MCF 10A (cell line): ENCODE measurements around the gene CCDC97. TPM values are rescaled to one million over a fixed set of nuclear protein-coding genes. Genes with fewer than 3 reads are reported as not detected.
A peak's percentile ranks its signal among the peaks of the same experiment; 100 is the strongest.

Source experiments
- BruUV-seq: library from RNA; stranded (reverse); fragments of 400-500 nt; replicated peaks from 2 replicates; lab custom pipeline; 2021; lab: Mats Ljungman, UMichigan
- CTCF ChIA-PET: fragments of 300-600 bp; sonication (Branson Sonifier 250); formaldehyde crosslinking; extraction: SDS; loops from one replicate; lab custom pipeline; 2021; ENCODE audit warnings: antibody characterized with exemption, inconsistent platforms; lab: Yijun Ruan, JAX
- POLR2A ChIA-PET: fragments of 300-600, 350-650 bp; sonication (Branson Sonifier 250); formaldehyde crosslinking; extraction: SDS; loops from one replicate; lab custom pipeline; 2020; ENCODE audit warnings: antibody characterized with exemption, inconsistent platforms; lab: Yijun Ruan, JAX
- DNase-seq: peaks from one replicate; pipeline ENCODE4 v3.0.0-alpha.2; 2018; ENCODE audit not compliant: unreplicated experiment
- H3K27ac Mint-ChIP-seq: one replicate; pipeline ENCODE4 v1.8.0; 2022; ENCODE audit warnings: mild to moderate bottlenecking, low read depth, mixed read lengths; ENCODE audit not compliant: unreplicated experiment
- H3K27me3 Mint-ChIP-seq: one replicate; pipeline ENCODE4 v1.8.0; 2022; ENCODE audit warnings: mixed read lengths; ENCODE audit not compliant: insufficient read depth, unreplicated experiment
- H3K36me3 Mint-ChIP-seq: one replicate; pipeline ENCODE4 v1.8.0; 2022; ENCODE audit warnings: mild to moderate bottlenecking, moderate library complexity, mixed read lengths; ENCODE audit not compliant: insufficient read depth, unreplicated experiment
- H3K4me1 Mint-ChIP-seq: one replicate; pipeline ENCODE4 v1.8.0; 2022; ENCODE audit warnings: mixed read lengths; ENCODE audit not compliant: insufficient read depth, unreplicated experiment
- H3K4me3 Mint-ChIP-seq: one replicate; pipeline ENCODE4 v1.8.0; 2022; ENCODE audit warnings: mild to moderate bottlenecking, moderate library complexity, mixed read lengths; ENCODE audit not compliant: unreplicated experiment
- H3K9me3 Mint-ChIP-seq: one replicate; pipeline ENCODE4 v1.8.0; 2022; ENCODE audit warnings: mixed read lengths; ENCODE audit not compliant: unreplicated experiment
- CTCF ChIP-seq: fragments of 200-600 bp; IDR thresholded peaks from one replicate; pipeline ENCODE4 v1.8.0; 2022; ENCODE audit warnings: antibody characterized with exemption, mild to moderate bottlenecking; ENCODE audit not compliant: unreplicated experiment
- intact Hi-C: fragments of 100-400 bp; cut with micrococcal nuclease; formaldehyde crosslinking; loops from 2 replicates; pipeline ENCODE4 v1.14.1; 2022
- total RNA-seq: library from RNA; stranded (reverse); gene quantifications from 2 replicates; pipeline ENCODE4 v1.2.3, GENCODE V29; 2022

CCDC97 gene
- total RNA-seq, 1 experiment from 2014 or later: 25.0 TPM

GRCh38 chr19:41311613-41312012, 1.6 kb downstream of the CCDC97 start:
- no peaks in the 10 kb centered on the region for H3K27me3 Mint-ChIP-seq
- H3K9me3 Mint-ChIP-seq: no peaks in the 10 kb centered on the region
- BruUV-seq: no TSS peak
- ChIA-PET POLR2A (interaction anchor here (1.2 to 4.2 kb wide), 7 partner anchors 10 to 127 kb away, joined by 3 to 54 read pairs (median 12); partner anchors contain the start of genes B9D2, DMAC2, HNRNPUL1 and TGFB1), CTCF (interaction anchor here (1.2 to 1.6 kb wide), 2 partner anchors 16 to 137 kb away, joined by 4 to 6 read pairs; no protein-coding TSS in a partner anchor)
- TF ChIP-seq CTCF: no peak
- H3K27ac Mint-ChIP-seq: peak overlapping the region; percentile 49
- peaks cover 29% of the 10 kb centered on the region for H3K4me1 Mint-ChIP-seq
- peak overlapping the region; percentile 87 for H3K4me3 Mint-ChIP-seq
- intact Hi-C loops: loop anchor here (5.0 kb wide), 1 partner anchor 41 kb away; the partner anchor contains the start of gene TGFB1
- H3K36me3 Mint-ChIP-seq: peaks cover 67% of the 10 kb centered on the region
- DNase-seq: no peak

GRCh38 chr19:41316306-41316920, 6.4 kb downstream of the CCDC97 start:
- ChIA-PET POLR2A (interaction anchor here (1.4 kb wide), 1 partner anchor 98 kb away, joined by 5 read pairs; the partner anchor contains the start of gene AXL), CTCF (interaction anchor here (0.6 to 3.5 kb wide), 3 partner anchors 8 to 222 kb away, joined by 3 to 18 read pairs (median 3); no protein-coding TSS in a partner anchor)
- intact Hi-C loops: no loop called here
- Mint-ChIP-seq H3K4me3 (no peak overlapping the region), H3K27me3 (no peaks in the 10 kb centered on the region), H3K4me1 (peaks cover 14% of the 10 kb centered on the region), H3K9me3 (no peaks in the 10 kb centered on the region), H3K36me3 (peaks cover 67% of the 10 kb centered on the region), H3K27ac (no peak overlapping the region)
- no TSS peak for BruUV-seq
- DNase-seq: no peak
- no peak for TF ChIP-seq CTCF

GRCh38 chr19:41318696-41319499, 8.9 kb downstream of the CCDC97 start:
- DNase-seq: no peak
- no TSS peak for BruUV-seq
- CTCF ChIA-PET: interaction anchor here (0.6 to 3.5 kb wide), 3 partner anchors 11 to 245 kb away, joined by 4 to 18 read pairs (median 5); no protein-coding TSS in a partner anchor
- H3K4me3 Mint-ChIP-seq: no peak overlapping the region
- no peak for TF ChIP-seq CTCF
- H3K27me3 Mint-ChIP-seq: no peaks in the 10 kb centered on the region
- H3K36me3 Mint-ChIP-seq: peaks cover 62% of the 10 kb centered on the region
- H3K27ac Mint-ChIP-seq: no peak overlapping the region
- intact Hi-C loops: no loop called here
- no peaks in the 10 kb centered on the region for H3K9me3 Mint-ChIP-seq
- peaks cover 10% of the 10 kb centered on the region for H3K4me1 Mint-ChIP-seq
- POLR2A ChIA-PET: interaction anchor here (0.6 kb wide), 1 partner anchor 1171 kb away, joined by 5 read pairs; no protein-coding TSS in a partner anchor
